SH-SY5Y (cell line): ENCODE results near the gene OLFM4.

Experiments
- GATA2 ChIP-seq: IDR thresholded peaks from 2 replicates; pipeline ENCODE4 v1.6.1; 2011; ENCODE audit warnings: mild to moderate bottlenecking, low read depth, low read length
- GATA3 ChIP-seq: IDR thresholded peaks from 2 replicates; pipeline ENCODE4 v1.6.1; 2011; ENCODE audit warnings: low read depth, mild to moderate bottlenecking, low read length, moderate library complexity

- TF ChIP-seq GATA3 (no peak), GATA2 (no peak)
Observed at GRCh38 chr13:53004573-53004972, 24.0 kb upstream of the OLFM4 start.
